GM20000 (cell line): ENCODE measurements around the gene CCR6.
"Not testable (repeated sequence)": the region's sequence is repeated elsewhere in the genome, so short reads cannot be mapped to it uniquely, and the experiment has no call there.

Experiments
- DNase-seq: peaks from one replicate; pipeline ENCODE4 v3.0.0; 2012; ENCODE audit warnings: low spot score
- CTCF ChIP-seq: IDR thresholded peaks from 2 replicates; pipeline ENCODE4 v1.5.1; 2012; ENCODE audit warnings: mild to moderate bottlenecking, control low read depth; ENCODE audit errors: extremely low read depth, missing control alignments

The CCR6 gene

GRCh38 chr6:167162591-167162990 is 39.7 kb downstream of the CCR6 start:
- DNase-seq: no peak
- TF ChIP-seq CTCF: no peak

GRCh38 chr6:167163476-167164011 is 40.6 kb downstream of the CCR6 start:
- no peak for TF ChIP-seq CTCF
- no peak for DNase-seq

GRCh38 chr6:167164261-167164660 is 41.4 kb downstream of the CCR6 start:
- no peak for DNase-seq
- no peak for TF ChIP-seq CTCF

- DNase-seq: no peak
- no peak for TF ChIP-seq CTCF
Measured at GRCh38 chr6:167165858-167166471, 43.1 kb downstream of the CCR6 start.

- not testable (repeated sequence) for DNase-seq
Measured at GRCh38 chr6:167167699-167168098, 44.8 kb downstream of the CCR6 start.

GRCh38 chr6:167168296-167168695 is 45.4 kb downstream of the CCR6 start:
- DNase-seq: not testable (repeated sequence)

- not testable (repeated sequence) for DNase-seq
Measured at GRCh38 chr6:167169867-167170266, 47.0 kb downstream of the CCR6 start.

- DNase-seq: not testable (repeated sequence)
Measured at GRCh38 chr6:167171300-167171699, 48.4 kb downstream of the CCR6 start.

GRCh38 chr6:167172011-167172410 is 49.1 kb downstream of the CCR6 start:
- not testable (repeated sequence) for DNase-seq

GRCh38 chr6:167177271-167177670 is 54.4 kb downstream of the CCR6 start:
- not testable (repeated sequence) for DNase-seq

GRCh38 chr6:167178896-167179655 is 56.2 kb downstream of the CCR6 start:
- DNase-seq: not testable (repeated sequence)

- not testable (repeated sequence) for DNase-seq
Measured at GRCh38 chr6:167180086-167180485, 57.2 kb downstream of the CCR6 start.

GRCh38 chr6:167181351-167181750 is 58.5 kb downstream of the CCR6 start:
- not testable (repeated sequence) for DNase-seq

GRCh38 chr6:167182913-167183314 is 60.0 kb downstream of the CCR6 start:
- DNase-seq: not testable (repeated sequence)

GRCh38 chr6:167185101-167185500 is 62.2 kb downstream of the CCR6 start:
- DNase-seq: not testable (repeated sequence)

- DNase-seq: not testable (repeated sequence)
Measured at GRCh38 chr6:167187275-167187674, 64.4 kb downstream of the CCR6 start.
